Spleen (tissue), 7 donors: Measurements from ENCODE around the gene ATP6V0C.

Experiments used
- POLR2A ChIP-seq, 3 donors: fragments of 450-650 bp; IDR thresholded peaks; one replicate each; pipeline ENCODE4 v1.5.1; 2017; ENCODE audit warnings: antibody characterized with exemption in 3 of 3, mild to moderate bottlenecking in 1 of 3
- TF ChIP-seq, protein P1 (sequence below), 11 experiments: fragments of 200-600 bp in 7 of 11; fragments of 450-650 bp in 4 of 11; sonication (generic) in 4 of 11; IDR thresholded peaks in 8 of 11; conservative IDR thresholded peaks in 3 of 11; 1 replicate in 7 of 11; 2 replicates in 4 of 11; pipeline versions ENCODE4 v1.4.0 to v1.8.0; 2016 to 2021; ENCODE audit warnings: antibody characterized with exemption in 11 of 11, inconsistent platforms in 4 of 11, mild to moderate bottlenecking in 1 of 11
- donor health status: DM: no; HTN: no; CAD: no; lungs with moderate emphysema.
- donor health status: DM: no; HTN: no; CAD: no.
- donor health status: DM: no; HTN: no; CAD: no.

DNA sequence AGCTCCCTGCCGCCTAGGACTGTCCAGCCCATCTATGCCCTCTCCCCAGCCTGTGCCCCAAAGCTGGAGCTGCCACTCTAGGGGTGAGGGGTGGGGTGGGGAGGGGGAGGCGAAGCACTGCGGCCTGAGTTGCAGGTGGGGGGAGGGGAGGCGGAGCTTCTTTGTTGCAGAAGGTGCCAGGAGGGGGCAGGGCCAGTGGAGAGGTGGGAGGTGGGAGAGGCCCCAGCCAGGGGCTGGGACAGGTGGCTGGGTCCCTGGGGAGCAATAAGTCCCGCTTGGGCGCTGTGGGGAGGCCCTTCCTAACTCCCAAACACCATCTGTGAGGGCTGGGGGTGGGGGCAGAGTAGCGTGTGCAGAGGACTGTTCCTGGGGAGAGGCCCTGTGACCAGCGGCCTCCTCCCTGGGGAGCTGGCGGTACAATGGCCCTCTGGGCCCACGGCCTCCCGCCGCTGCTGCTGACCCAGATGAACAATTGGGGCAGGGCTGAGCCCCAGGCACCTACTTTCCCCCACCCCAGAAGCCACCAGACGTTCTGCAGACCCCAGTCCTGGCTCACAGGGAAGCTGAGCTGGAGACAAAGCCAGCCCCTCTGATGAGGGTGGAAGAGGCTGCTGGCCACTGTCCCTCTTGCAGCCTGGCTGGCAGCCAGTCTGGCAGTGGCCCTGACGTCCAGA, 44.9 kb upstream of the ATP6V0C start:
- no peak for TF ChIP-seq POLR2A (IDR thresholded peaks at IDR 0.05)
- TF ChIP-seq, protein P1, sequence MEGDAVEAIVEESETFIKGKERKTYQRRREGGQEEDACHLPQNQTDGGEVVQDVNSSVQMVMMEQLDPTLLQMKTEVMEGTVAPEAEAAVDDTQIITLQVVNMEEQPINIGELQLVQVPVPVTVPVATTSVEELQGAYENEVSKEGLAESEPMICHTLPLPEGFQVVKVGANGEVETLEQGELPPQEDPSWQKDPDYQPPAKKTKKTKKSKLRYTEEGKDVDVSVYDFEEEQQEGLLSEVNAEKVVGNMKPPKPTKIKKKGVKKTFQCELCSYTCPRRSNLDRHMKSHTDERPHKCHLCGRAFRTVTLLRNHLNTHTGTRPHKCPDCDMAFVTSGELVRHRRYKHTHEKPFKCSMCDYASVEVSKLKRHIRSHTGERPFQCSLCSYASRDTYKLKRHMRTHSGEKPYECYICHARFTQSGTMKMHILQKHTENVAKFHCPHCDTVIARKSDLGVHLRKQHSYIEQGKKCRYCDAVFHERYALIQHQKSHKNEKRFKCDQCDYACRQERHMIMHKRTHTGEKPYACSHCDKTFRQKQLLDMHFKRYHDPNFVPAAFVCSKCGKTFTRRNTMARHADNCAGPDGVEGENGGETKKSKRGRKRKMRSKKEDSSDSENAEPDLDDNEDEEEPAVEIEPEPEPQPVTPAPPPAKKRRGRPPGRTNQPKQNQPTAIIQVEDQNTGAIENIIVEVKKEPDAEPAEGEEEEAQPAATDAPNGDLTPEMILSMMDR (IDR thresholded peaks at IDR 0.05 in 8 of 11, conservative IDR thresholded peaks at IDR 0.05 in 3 of 11) = no peak
